Osteocyte (in vitro differentiated cells): Measurements from ENCODE around the gene FBRSL1. TPM values are rescaled to one million over a fixed set of nuclear protein-coding genes. Genes with fewer than 3 reads are reported as not detected.

Experiments used
- DNase-seq: peaks from one replicate; pipeline ENCODE4 v3.0.0; 2021; ENCODE audit warnings: mixed read lengths; ENCODE audit not compliant: unreplicated experiment; ENCODE audit errors: extremely low spot score
- H3K27ac Mint-ChIP-seq: one replicate; pipeline ENCODE4 v1.8.0; 2021; ENCODE audit warnings: mild to moderate bottlenecking, mixed read lengths; ENCODE audit not compliant: unreplicated experiment
- H3K27me3 Mint-ChIP-seq: one replicate; pipeline ENCODE4 v1.8.0; 2021; ENCODE audit warnings: mixed read lengths; ENCODE audit not compliant: unreplicated experiment
- H3K36me3 Mint-ChIP-seq: one replicate; pipeline ENCODE4 v1.8.0; 2021; ENCODE audit warnings: mixed read lengths; ENCODE audit not compliant: unreplicated experiment
- H3K4me1 Mint-ChIP-seq: one replicate; pipeline ENCODE4 v1.8.0; 2021; ENCODE audit warnings: mixed read lengths; ENCODE audit not compliant: unreplicated experiment
- H3K4me3 Mint-ChIP-seq: one replicate; pipeline ENCODE4 v1.8.0; 2021; ENCODE audit warnings: mild to moderate bottlenecking, moderate library complexity, mixed read lengths; ENCODE audit not compliant: unreplicated experiment
- H3K9me3 Mint-ChIP-seq: one replicate; pipeline ENCODE4 v1.8.0; 2021; ENCODE audit warnings: mixed read lengths; ENCODE audit not compliant: unreplicated experiment
- total RNA-seq: library from RNA; stranded (reverse); gene quantifications from 2 replicates; pipeline ENCODE4 v1.2.1, GENCODE V29; 2021
- TF ChIP-seq, protein P1 (sequence below): fragments of 200-600 bp; sonication (generic); IDR thresholded peaks from 2 replicates; pipeline ENCODE4 v1.5.0; 2021; ENCODE audit warnings: antibody characterized with exemption, mild to moderate bottlenecking, moderate library complexity

FBRSL1 gene
- total RNA-seq, 1 donor from 2014 or later: 46.2 TPM

DNA sequence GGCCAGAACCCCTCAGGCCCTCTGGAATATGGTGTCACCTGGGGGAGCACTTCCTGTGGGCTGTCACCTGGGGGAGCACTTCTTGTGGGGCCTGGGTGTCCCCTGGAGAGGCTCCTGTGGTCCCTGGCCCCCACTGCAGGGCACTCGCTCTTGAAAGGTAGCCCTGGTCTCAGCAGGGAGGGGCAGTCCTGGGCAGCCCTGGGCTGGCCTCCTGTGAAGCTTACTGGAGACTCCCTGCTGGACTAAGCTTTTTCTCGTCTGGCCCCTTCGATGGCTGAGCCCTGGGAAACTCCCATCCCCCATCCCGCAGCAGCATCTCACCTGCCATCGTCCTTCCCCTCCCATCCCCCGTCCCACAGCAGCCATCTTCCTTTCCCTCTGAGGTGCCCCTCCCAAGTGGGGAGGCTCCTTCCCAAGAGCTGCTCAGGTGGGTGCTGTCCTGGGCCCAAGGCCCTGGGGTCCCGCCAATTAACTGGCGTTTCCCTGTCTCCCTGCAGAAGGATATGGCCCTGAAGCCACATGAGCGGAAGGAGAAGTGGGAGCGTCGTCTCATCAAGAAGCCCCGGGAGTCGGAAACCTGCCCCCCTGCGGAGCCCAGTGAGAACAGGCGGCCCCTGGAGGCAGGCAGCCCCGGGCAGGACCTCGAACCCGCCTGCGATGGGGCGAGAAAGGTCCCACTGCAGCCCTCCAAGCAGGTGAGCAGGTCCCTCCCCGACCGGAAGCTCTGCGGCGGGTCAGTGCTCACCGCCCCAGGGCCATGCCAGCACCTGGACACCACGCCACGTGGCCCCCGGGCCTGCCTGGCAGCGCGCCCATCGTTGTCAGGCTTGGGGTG lies 17.9 kb downstream of the FBRSL1 start:
- peaks cover 38% of the 10 kb centered on the region for H3K4me1 Mint-ChIP-seq
- H3K4me3 Mint-ChIP-seq: no peak overlapping the region
- TF ChIP-seq, protein P1, sequence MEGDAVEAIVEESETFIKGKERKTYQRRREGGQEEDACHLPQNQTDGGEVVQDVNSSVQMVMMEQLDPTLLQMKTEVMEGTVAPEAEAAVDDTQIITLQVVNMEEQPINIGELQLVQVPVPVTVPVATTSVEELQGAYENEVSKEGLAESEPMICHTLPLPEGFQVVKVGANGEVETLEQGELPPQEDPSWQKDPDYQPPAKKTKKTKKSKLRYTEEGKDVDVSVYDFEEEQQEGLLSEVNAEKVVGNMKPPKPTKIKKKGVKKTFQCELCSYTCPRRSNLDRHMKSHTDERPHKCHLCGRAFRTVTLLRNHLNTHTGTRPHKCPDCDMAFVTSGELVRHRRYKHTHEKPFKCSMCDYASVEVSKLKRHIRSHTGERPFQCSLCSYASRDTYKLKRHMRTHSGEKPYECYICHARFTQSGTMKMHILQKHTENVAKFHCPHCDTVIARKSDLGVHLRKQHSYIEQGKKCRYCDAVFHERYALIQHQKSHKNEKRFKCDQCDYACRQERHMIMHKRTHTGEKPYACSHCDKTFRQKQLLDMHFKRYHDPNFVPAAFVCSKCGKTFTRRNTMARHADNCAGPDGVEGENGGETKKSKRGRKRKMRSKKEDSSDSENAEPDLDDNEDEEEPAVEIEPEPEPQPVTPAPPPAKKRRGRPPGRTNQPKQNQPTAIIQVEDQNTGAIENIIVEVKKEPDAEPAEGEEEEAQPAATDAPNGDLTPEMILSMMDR: no peak
- no peak overlapping the region for H3K27ac Mint-ChIP-seq
- no peak for DNase-seq
- no peaks in the 10 kb centered on the region for H3K9me3 Mint-ChIP-seq
- no peaks in the 10 kb centered on the region for H3K27me3 Mint-ChIP-seq
- H3K36me3 Mint-ChIP-seq: no peaks in the 10 kb centered on the region

DNA sequence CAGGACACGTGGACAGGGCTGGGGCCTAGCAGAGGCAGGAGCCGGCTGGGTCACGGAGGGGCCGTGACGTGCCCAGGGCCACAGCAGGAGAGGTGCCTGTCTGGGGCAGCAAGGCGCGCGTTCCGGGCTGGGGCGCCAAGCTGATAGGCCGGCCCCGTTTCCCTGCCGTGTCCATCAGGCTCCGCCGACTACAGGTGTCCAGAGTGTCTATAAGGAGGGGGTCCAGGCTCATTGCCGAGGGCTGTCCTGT lies 18.5 kb downstream of the FBRSL1 start:
- H3K27ac Mint-ChIP-seq: no peak overlapping the region
- H3K4me3 Mint-ChIP-seq: no peak overlapping the region
- peaks cover 41% of the 10 kb centered on the region for H3K4me1 Mint-ChIP-seq

DNA sequence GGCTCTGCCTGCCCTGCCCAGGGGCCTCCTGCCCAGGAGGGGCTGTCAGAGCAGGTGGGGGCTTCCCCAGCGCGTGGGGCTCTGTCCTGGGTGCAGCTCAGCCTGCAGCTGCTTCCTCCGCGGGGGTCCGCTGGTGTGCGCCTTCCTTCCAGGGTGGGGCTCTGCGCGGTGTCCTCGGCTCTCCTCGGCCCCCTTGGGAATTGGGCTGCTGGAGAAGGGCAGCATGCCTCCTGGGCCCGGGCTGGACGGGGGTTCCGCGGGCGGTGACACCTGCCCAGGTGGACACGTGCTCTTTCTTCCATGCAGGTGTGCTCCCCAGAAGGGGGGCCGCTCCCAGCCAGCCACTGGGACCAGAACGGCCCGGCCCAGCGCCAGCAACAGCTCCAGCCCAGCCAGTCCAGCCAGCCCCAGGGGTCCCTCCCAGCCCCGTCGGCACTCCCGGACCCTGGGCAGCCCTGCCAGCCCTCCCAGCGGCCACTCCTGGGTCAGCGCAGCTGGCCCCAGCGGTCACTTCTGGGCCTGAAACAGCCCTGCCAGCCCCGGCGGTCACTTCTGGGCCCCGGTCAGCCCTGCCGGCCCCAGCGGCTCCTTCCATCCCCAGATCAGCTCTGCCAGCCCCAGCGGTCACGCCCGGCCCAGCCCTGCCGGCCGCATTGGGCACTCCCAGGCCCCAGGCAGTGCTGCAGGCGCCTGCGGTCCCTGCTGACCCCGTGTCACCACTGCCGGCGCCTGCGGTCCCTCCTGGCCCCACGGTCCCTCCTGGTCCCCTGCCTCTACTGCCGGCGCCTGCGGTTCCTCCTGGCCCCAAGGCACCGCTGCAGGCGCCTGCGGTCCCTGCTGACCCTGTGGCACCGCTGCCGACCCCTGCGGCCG lies 19.1 kb downstream of the FBRSL1 start:
- H3K36me3 Mint-ChIP-seq: no peaks in the 10 kb centered on the region
- TF ChIP-seq, protein P1: no peak
- H3K4me1 Mint-ChIP-seq: peaks cover 37% of the 10 kb centered on the region

More for the DNA sequence above, 18.5 kb downstream of the FBRSL1 start:
- DNase-seq: no peak
- no peaks in the 10 kb centered on the region for H3K9me3 Mint-ChIP-seq
- no peaks in the 10 kb centered on the region for H3K27me3 Mint-ChIP-seq
- no peaks in the 10 kb centered on the region for H3K36me3 Mint-ChIP-seq
- TF ChIP-seq, protein P1: no peak

DNA sequence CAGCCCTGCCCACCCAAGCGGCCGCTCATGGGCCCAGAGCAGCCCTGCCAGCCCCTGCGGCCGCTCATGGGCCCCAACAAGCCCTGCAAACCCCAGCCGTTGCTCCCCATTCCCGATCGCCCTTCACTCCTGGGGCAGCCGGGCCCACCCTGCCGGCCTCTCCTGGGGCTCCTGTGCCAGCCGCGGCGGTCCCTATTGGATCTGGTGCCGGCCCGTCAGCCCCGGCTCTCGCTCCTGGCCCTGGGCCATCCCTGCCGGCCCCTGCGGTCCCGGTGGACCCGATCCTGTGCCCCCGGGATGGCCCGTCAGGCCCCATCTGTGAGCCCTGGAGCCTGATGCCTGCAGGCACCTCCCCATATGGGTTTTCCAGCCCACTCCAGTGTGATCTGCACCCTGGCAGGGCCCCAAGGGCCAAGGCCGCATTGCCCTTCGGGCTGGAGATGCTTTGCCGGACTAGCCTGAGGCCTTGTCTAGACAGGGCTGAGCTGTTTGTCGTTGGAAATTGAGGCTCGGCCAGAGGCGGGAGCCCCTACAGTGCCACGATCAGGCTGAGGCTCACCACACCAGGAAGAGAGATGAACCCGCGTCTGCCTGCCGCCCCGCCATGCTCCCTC lies 20.3 kb downstream of the FBRSL1 start:
- H3K9me3 Mint-ChIP-seq: no peaks in the 10 kb centered on the region
- no peak overlapping the region for H3K27ac Mint-ChIP-seq
- no peak overlapping the region for H3K4me3 Mint-ChIP-seq
- H3K27me3 Mint-ChIP-seq: no peaks in the 10 kb centered on the region
- H3K4me1 Mint-ChIP-seq: peaks cover 30% of the 10 kb centered on the region
- TF ChIP-seq, protein P1: no peak
- no peak for DNase-seq
- peaks cover under 1% of the 10 kb centered on the region for H3K36me3 Mint-ChIP-seq

More for the DNA sequence above, 19.1 kb downstream of the FBRSL1 start:
- Mint-ChIP-seq H3K4me3 (no peak overlapping the region), H3K27me3 (no peaks in the 10 kb centered on the region), H3K27ac (no peak overlapping the region), H3K9me3 (no peaks in the 10 kb centered on the region)
- no peak for DNase-seq
